GM19043 (cell line): ENCODE results near the gene ANKRD23.
"Not testable (repeated sequence)": the region's sequence is repeated elsewhere in the genome, so short reads cannot be mapped to it uniquely, and the experiment has no call there.

Experiments
- ATAC-seq: cut with Tn5 transposase; IDR thresholded peaks from one replicate; pipeline ENCODE4 v1.9.1; 2021; ENCODE audit warnings: low read depth; ENCODE audit not compliant: unreplicated experiment

The ANKRD23 gene

DNA sequence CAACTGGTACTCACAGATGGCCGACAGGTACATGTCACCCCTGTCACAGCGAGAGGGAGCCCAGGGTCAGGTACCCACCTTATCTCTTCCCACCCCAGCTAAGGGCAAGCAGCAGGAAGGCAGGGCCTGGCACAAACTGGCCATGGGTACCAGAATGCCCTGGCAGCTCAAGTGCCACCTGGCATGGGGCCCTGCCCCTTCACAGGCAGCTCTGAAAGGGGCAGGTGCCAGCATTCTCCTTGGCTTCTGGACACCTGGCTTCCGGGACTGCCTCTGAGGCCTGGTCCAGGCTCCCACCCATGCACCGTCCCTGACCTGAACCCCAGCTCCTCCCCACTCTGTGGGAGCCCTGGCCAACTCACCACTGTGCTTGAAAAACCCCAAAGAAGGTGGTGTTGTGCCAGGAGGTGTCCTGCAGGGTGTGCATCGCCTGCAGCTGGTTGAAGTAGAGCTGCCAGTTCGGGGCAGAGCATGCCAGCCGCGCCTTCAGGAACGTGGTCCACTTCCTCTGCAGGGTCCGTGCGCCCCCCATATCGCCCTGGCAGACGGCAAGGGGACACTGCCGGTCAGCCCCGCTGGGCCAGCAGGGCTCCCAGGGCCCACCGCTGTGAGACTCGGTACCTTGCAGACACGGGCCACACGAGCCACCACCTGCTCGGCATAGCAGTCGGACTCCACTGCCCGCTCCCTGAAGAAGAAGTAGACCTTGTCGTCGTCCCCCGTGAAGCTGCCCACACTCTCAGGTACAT is 20.7 kb upstream of the ANKRD23 start:
- no peak for ATAC-seq

DNA sequence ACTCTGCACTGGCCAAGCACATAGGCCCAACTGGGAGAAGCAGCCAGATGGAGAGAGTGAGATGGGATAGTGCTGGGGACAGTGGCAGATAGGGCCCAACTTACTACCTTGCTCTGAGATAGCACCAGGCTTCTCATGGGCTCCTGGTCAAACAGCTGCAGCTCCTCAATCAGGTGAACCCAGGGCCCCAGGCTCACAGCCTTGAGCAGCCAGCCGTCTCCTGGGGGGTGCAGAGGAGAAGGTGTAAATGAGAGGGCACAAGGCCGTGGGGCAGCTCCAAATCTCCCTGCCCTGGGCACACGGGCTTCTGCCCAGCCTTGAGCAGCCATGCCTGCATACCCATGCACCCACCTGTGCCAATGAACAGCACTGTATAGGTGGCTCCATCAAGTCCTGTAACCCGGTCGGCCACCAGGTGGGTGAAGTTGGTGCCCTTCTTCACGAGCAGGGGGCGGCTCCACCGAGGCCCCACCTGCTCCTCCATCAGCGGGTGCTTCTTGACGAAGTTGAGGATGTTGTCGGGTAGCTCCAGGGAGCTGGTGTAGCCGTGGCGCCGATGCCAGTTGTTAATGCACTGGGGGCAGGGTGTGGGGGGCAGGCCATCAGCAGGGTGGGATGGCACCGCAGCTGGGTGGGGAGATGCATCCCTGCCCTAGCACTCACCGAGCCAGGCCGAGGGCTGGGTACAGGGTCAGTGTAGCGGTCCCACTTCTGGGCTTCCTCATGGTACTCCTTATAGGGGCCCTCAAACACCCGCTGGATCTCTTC is 19.9 kb upstream of the ANKRD23 start:
- no peak for ATAC-seq

DNA sequence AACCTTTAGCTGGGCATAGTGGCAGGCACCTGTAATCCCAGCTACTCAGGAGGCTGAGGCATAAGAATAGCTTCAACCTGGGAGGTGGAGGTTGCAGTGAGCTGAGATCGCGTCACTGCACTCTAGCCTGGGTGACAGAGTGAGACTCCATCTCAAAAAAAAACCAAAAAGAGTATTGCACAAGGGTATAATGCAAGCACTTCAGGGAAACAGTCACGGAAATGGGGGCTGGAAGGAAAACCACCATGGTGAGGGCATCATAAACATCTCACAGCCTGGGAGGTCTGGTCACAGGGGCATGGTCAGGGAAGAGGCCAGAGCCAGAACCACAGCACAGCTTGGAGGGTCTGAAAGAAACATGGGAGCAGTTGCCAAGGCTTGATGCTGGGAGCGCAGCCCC is 19.2 kb upstream of the ANKRD23 start:
- not testable (repeated sequence) for ATAC-seq

DNA sequence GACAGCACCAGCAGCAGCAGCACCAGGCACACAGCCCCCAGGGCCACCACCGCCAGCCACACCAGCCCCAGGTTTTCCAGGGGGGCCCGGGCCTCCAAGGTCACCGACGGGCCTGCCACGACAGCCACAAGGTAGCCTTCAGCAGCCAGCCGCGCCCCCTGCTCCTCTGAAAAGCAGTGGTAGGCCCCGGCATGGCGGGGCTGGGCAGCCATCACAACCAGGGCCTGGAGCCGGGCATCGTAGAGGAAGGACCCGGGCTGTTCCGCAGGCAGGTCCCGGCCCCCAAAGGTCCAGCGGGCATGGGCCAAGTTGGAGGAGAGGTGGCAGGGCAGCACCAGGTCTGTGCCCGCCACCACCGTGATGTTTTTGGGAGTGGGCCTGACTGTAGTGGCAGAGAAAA is 17.3 kb upstream of the ANKRD23 start:
- ATAC-seq: no peak

DNA sequence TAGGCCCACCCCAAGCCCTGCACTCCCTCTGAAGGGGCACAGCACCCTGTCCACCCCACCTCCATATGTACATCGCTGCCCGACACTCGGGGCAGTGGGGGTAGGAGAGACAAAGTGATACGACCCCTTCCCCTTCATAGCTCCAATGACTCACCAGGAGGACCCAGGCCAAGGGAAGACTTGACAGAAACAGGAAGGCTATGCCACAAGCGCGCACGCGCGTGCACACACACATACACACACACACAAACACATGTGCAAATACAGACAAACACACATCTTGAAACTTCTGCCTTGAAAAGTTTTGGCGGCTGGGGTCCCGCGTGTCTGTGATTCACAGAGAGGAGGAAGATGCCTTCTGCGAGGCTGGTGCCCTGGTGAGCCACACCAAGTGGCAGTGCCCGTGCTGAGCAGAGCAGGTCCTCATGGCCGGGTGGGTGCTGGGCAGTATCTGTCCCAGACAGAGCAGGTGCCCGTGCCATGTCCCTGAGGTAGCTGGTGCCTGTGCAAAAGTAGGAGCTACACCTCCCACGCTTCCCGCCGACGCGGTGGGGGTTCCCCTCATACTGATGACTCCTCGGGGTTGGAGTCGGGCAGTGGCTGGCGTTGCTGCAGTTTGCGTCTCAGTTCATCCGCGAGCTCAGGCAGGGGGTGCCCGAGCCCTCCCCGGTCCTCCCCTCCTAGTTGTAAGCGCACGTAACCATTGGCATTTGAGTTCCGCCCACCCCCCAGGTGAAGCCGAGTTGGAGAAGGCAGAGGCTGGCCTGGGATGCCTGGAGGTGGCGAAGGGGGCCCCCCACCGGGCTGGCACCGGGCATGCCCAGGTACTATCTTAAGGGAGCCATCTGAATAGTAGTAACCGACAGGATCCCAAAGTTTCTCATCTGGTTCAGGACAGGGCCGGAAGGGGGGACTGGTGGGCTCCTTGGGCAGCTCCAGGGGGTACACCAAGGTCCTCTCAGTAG is 16.5 kb upstream of the ANKRD23 start:
- ATAC-seq: no peak

DNA sequence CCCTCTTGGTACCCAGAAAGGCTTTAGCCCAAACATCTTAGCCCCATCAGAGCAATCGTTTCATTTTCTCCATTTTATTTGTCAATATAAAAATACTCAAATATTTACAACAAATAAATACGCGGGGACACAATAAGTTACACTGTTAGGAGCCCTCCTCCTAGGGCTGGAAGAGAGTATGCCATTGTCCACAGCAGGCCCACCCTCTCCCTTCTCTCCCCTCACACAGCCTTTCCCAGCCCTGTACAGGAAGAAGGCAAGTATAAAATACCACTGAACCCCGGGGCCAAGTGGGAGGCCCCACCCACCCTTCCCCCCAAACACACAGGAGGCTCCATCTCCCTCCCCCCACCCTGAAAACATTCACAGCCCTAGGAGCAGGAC is 15.9 kb upstream of the ANKRD23 start:
- ATAC-seq: no peak

DNA sequence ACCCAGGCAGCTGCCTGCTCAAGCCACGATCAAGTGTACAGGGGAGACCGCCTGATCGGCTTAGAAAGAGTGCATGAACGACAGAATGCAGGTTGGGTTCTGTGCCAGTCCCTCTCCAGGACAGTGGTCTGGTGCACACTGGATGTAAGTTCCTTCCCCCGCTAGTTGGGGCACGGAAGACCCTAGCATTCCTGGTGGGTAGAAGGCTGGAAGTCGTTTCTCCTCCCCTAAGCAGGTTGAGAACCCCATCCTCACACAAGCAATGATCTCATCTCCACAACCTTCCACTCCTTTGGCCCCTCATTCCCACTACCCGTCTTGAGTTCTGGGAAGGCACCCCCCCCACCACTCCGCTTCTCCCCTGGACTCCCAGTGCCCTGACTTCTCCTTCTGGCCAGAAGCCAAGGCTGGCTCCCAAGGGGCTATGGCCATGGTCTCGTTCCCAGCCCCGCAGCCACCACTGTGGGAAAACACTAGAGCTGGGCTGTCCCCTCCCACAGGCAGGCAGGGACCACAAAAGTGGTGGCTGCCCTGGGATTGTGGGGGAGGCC is 15.4 kb upstream of the ANKRD23 start:
- no peak for ATAC-seq

DNA sequence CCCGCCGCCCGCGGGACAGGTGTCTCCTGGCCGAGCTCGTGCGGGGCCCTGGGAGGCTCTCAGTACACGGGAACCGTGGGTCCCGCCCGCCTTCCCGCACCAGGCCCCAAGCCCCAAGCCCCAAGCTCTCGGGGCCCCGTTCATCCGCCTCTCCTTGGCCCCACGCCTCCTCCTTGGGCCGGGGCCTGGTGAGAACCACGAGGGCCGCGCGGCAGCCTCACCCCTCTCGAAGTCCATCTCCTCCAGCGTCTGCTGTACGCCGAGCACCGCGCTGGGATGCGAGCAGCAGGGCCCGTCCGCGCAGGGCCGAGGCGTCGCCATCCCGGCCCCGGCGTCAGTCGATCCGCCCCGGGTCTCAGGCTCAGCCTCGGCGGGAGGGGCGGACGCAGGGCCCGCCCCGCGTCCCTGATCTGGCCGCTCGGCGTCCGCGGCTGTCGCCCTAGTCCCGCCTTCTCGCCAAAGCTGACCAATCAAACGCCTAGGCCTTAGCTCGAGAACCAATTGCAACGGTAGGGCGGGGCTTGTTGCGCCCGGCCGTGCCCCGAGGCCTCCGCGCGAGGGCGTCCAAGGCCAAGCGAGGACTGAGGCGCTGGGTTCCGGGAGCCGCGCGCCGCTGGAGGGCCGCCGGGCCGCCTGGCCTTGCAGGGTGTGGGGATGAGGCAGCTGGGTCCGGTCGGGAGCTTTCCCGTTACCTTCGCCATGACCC is 14.0 kb upstream of the ANKRD23 start, which contains the start of gene ANKRD39:
TSS of gene ANKRD39 (minus strand) at position 350 of the 706 bp plus-strand sequence. CDS start at position 321, 29 bp downstream.
- ATAC-seq: peak; percentile 94

DNA sequence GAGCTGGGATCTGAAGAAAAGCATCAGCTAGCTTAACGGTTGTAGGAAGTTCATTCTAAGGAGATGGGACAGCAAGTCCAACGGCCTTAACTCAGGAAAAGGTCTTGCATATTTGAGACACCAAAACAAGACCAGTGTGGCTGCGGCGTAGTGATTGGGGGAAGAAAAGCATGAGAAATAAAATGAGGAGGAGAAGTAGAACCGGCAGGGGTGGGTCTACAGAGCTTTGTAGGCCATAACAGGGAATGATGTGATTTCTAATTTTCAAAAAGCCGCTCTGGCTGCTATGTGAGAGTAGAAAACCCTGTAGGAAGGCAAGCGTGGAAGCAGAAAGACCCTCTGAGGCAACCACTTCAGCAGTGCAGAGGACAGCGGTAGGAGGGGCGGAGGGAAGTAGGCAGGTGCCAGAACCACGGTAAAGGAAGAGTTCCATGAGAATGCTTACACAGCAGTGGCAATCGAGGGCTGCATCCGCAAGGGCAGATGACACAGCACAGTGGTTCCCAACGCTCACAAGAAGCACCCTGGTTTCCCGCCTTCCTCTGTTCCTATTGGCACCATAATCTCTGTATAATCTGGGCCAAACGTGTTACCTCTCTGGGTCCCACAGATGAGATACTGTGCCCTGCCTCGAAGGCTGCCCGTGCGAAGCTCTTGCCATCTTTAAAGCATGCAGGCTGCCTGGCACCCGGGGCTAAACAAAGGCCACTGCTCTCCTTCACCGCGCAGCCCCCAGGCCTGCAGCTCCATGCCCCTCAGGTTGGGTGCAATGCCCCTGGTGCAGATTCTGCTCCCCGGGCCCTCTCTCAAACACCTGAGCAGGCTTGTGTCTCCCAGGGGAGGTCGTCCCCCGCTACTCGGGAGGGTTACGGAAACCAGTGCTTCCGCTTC is 13.2 kb upstream of the ANKRD23 start:
- peak; percentile 22 for ATAC-seq

DNA sequence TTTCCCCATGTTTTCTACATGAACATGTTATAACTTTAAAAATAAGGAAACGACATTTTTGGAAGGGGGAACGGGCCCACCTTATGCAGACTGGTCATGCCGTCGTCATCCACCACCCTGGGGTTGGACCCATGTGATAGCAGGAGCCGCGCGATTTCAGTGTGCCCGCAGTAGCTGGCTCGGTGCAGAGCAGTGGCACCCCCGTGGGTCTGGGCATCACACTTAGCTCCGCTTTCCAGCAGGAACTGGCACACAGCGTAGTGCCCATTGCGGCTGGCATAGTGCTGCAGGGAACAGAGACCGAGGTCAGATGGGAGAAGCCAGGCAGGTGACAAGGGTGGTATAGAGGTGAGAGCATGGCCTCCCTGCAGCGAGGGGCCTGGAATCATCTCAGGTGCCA is 9.5 kb upstream of the ANKRD23 start:
- ATAC-seq: no peak

DNA sequence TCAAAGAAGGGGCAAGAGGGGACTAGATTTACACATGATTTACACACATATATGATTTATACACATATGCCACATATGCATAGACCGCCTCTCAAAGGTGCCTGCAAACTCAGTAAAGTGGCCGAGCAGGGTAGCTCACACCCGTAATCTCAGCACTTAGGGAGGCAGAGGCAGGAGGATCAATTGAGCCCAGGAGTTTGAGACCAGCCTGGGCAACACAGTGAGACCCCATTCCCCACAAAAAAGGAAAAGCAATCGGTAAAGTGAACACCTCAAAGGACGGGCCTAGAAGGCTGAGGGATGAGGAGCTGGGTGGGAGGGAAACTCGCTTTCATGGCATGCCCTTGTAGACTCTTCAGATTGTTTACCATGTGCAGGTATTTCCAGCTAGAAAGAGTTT is 8.8 kb upstream of the ANKRD23 start:
- ATAC-seq: no peak

DNA sequence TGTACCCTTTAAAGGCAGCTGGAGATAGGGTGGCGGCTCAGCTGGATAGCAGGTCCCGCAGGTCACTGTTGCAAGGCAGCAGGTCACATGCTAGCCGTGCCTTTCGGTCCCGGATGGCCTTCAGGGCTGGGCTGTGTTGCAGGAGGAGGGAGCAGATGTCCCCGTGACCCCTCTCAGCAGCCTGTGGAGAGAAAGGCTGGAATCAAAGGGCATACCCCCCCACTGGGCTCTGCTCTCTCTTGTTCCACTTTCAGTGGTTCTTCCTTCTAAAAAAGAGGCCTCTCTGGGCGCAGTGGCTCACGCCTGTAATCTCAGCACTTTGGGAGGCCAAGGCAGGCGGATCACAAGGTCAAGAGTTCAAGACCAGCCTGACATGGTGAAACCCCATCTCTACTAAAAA is 4.4 kb upstream of the ANKRD23 start:
- no peak for ATAC-seq

DNA sequence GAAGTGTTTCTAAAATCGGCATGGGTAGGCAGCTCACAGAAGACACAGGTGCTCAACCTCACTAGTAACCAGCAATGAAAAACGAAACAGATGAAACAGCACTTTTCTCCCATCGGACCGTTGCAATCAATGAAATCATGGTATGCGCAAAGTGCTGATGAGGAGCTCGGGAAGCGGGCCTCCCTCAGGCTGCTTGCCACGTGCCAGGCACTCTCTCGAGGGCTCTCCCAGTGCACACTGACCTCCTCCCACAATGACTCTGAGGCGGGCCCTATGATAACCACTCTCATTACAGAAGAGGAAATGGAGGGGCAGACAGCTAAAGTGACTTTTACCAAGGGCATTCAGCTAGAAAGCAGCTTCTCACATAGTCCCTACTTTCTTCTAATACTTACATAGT is 3.8 kb upstream of the ANKRD23 start:
- no peak for ATAC-seq

DNA sequence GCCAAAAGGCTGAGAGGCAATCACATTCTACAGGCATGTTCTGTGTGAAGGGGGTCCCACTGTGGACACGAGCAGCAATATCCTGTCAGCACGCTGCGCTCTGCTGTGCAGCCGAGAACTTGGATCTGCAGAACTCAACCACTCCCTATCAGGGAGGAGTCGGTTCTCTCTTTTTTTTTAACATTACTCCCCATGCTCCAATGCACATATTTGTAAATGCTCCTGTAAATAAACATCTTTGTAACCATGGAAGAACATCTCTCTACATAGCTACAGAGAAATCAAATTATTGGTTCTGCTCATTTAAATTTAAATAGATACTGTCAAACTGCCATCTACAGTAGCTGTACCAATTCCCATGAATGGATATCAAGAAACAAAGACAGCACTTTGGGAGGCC is 3.0 kb upstream of the ANKRD23 start:
- ATAC-seq: no peak

DNA sequence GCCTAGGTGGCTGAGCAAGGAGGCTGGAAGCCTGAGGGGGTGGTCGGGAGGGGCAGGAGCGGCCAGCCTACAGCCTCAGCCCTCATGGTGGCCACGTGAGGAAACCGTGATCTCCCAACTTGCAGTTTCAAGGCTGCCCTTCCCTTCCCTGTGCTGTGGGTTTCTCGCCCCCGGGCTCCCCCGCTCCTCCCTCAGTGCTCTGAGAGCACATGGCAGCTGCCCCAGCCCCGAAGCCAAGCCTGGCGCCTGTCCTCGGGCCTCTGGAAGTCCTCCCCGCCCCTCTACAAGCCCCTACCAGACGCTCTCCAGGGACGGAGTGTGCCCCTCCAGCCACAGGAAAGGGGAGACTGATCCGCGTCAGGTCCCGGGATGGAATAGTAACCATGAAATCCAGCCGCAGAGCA is 586 bp upstream of the ANKRD23 start:
- ATAC-seq: no peak

DNA sequence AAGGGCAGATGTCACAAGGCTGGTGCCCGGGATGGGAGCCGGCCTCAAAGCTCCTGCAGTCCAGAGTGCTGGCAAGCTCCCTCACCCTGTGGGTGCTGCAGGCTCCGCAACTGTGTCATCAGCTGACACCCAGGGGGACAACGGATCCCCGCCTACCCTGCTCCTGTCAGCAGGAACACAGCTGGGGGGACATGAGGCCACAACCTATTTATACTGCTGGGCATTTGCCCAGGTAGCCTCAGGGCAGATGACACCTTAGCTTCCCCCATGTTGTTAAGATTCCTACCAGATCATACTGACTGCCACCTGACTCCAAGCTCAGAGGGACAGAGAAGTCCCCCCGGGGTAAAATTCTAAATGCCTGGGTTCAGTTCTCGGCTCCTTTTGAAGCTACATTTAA is 1.2 kb downstream of the ANKRD23 start:
- ATAC-seq: no peak

DNA sequence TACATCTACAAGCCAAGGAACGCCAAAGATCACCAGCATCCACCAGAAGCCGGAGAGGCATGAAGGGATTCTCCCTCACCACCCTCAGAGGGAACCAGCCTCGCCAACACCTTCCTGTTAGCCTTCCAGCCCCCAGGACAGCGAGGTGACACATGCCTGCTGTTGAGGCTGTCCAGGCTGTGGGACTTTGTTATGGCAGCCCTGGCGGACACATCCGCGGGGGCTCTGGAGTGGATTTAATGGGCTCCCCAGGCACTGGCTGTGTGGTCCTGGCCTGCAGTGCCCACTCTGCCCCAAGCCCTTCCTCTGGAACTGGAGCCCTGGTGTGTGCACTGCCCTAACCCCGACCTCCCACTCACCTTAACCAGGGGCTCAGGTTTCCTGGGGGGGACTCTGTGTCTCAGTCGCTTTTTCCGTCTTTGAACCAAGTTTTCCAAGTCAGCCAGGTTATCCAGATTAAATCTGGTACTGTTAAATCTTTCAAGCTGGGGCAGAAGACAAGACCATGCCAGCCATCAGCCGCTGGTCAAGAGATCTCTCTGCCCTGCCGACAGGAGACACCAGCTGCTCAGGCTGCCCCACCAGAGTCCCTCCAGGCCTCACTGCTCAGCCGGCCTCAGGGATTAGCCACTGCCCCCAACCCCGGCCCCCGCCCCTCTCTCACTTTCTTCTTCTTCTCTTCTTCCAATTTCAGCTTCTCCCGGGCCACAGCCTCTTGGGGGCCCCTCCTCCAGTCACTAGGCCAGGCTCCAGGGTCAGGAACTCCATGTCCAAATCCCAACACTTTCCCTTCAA is 1.9 kb downstream of the ANKRD23 start:
- no peak for ATAC-seq
